ENCODE data around the gene CYTH3.
"Not testable (repeated sequence)": the region's sequence is repeated elsewhere in the genome, so short reads cannot be mapped to it uniquely, and the experiment has no call there.

CYTH3 gene

GRCh38 chr7:6156734-6157133 is 115.7 kb downstream of the CYTH3 start:
- Histone ChIP-seq H3K9ac (ENCODE audit: low read depth in 1 of 2, low read length in 2 of 2) (no peak overlapping the region), H3K9me3 (ENCODE audit: control insufficient read depth in 1 of 2, low read length in 2 of 2) (no peaks in the 10 kb centered on the region), H3K4me1 (ENCODE audit: control insufficient read depth in 1 of 2, insufficient read depth in 2 of 2, low read length in 2 of 2) (no peaks in the 10 kb centered on the region), H3K4me3 (ENCODE audit: low read depth in 1 of 2, low read length in 2 of 2) (no peak overlapping the region), H3K27ac (ENCODE audit: low read depth, low read length) (no peak overlapping the region), H3K36me3 (ENCODE audit: control insufficient read depth in 1 of 2, insufficient read depth in 2 of 2, low read length in 2 of 2) (peaks cover 23 to 62% of the 10 kb centered on the region in 2 donors), H3K27me3 (ENCODE audit: control insufficient read depth in 1 of 2, insufficient read depth in 2 of 2, low read length in 2 of 2) (no peaks in the 10 kb centered on the region)

GRCh38 chr7:6155596-6155995 is 116.8 kb downstream of the CYTH3 start:
- H3K4me1 ChIP-seq (ENCODE audit: control insufficient read depth in 1 of 2, insufficient read depth in 2 of 2, low read length in 2 of 2) = no peaks in the 10 kb centered on the region
- H3K9me3 ChIP-seq (ENCODE audit: control insufficient read depth in 1 of 2, low read length in 2 of 2) = no peaks in the 10 kb centered on the region
- peaks cover 21 to 70% of the 10 kb centered on the region in 2 donors for H3K36me3 ChIP-seq (ENCODE audit: control insufficient read depth in 1 of 2, insufficient read depth in 2 of 2, low read length in 2 of 2)
- H3K27me3 ChIP-seq (ENCODE audit: control insufficient read depth in 1 of 2, insufficient read depth in 2 of 2, low read length in 2 of 2) = no peaks in the 10 kb centered on the region
- no peak overlapping the region for H3K27ac ChIP-seq (ENCODE audit: low read depth, low read length)
- H3K9ac ChIP-seq (ENCODE audit: low read depth in 1 of 2, low read length in 2 of 2) = no peak overlapping the region
- no peak overlapping the region for H3K4me3 ChIP-seq (ENCODE audit: low read depth in 1 of 2, low read length in 2 of 2)

GRCh38 chr7:6154542-6155404 is 117.7 kb downstream of the CYTH3 start:
- no peak overlapping the region for H3K9ac ChIP-seq (ENCODE audit: low read depth in 1 of 2, low read length in 2 of 2)
- H3K9me3 ChIP-seq (ENCODE audit: control insufficient read depth in 1 of 2, low read length in 2 of 2) = no peaks in the 10 kb centered on the region
- no peaks in the 10 kb centered on the region for H3K4me1 ChIP-seq (ENCODE audit: control insufficient read depth in 1 of 2, insufficient read depth in 2 of 2, low read length in 2 of 2)
- no peak overlapping the region for H3K27ac ChIP-seq (ENCODE audit: low read depth, low read length)
- H3K4me3 ChIP-seq (ENCODE audit: low read depth in 1 of 2, low read length in 2 of 2) = no peak overlapping the region
- peaks cover 29 to 76% of the 10 kb centered on the region in 2 donors for H3K36me3 ChIP-seq (ENCODE audit: control insufficient read depth in 1 of 2, insufficient read depth in 2 of 2, low read length in 2 of 2)
- H3K27me3 ChIP-seq (ENCODE audit: control insufficient read depth in 1 of 2, insufficient read depth in 2 of 2, low read length in 2 of 2) = no peaks in the 10 kb centered on the region

GRCh38 chr7:6153646-6154541 is 118.5 kb downstream of the CYTH3 start:
- Histone ChIP-seq H3K27me3 (ENCODE audit: control insufficient read depth in 1 of 2, insufficient read depth in 2 of 2, low read length in 2 of 2) (no peaks in the 10 kb centered on the region), H3K4me3 (ENCODE audit: low read depth in 1 of 2, low read length in 2 of 2) (no peak overlapping the region), H3K27ac (ENCODE audit: low read depth, low read length) (no peak overlapping the region), H3K4me1 (ENCODE audit: control insufficient read depth in 1 of 2, insufficient read depth in 2 of 2, low read length in 2 of 2) (no peaks in the 10 kb centered on the region), H3K36me3 (ENCODE audit: control insufficient read depth in 1 of 2, insufficient read depth in 2 of 2, low read length in 2 of 2) (peaks cover 38 to 76% of the 10 kb centered on the region in 2 donors), H3K9ac (ENCODE audit: low read depth in 1 of 2, low read length in 2 of 2) (no peak overlapping the region), H3K9me3 (ENCODE audit: control insufficient read depth in 1 of 2, low read length in 2 of 2) (no peaks in the 10 kb centered on the region)

DNA sequence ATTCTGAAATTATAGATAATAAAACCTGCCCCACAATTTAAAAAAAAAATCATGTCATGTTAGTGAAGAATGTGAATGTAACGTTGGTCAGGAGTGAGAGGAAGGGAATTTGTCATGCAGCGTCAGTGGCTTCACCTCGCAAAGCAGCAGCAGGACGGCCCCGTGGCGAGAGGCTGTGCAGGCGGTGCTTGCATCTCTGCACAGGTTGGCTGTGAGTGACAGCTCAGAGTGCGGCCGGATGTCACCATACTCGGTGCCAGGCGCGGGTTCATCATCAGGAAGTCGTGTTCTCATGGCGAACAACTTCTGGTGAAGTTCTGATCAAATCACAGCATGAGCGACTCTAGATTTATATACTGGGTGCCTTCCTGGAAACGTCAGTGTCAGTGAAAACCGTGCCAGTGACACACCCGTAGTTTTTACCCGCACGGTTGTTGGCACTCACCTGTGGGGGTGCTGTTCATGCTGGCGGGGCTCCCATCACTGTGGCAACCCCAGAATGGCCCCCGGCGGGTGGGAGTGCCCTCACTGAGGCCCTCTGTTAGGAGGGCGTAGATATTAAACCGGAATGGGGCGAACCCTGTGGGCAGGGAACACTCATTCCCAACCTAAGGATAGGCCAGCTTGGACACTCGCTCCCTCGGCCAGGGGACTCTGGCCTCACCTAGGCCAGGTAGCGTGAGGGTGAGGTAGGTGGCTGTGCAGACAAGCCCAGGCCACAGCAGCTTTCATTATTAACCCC is 120.3 kb downstream of the CYTH3 start:
- Histone ChIP-seq H3K36me3 (ENCODE audit: control insufficient read depth in 1 of 2, insufficient read depth in 2 of 2, low read length in 2 of 2) (peaks cover 54 to 76% of the 10 kb centered on the region in 2 donors), H3K4me1 (ENCODE audit: control insufficient read depth in 1 of 2, insufficient read depth in 2 of 2, low read length in 2 of 2) (no peaks in the 10 kb centered on the region), H3K9ac (ENCODE audit: low read depth in 1 of 2, low read length in 2 of 2) (no peak overlapping the region), H3K9me3 (ENCODE audit: control insufficient read depth in 1 of 2, low read length in 2 of 2) (no peaks in the 10 kb centered on the region), H3K27me3 (ENCODE audit: control insufficient read depth in 1 of 2, insufficient read depth in 2 of 2, low read length in 2 of 2) (no peaks in the 10 kb centered on the region), H3K4me3 (ENCODE audit: low read depth in 1 of 2, low read length in 2 of 2) (no peak overlapping the region), H3K27ac (ENCODE audit: low read depth, low read length) (no peak overlapping the region)

GRCh38 chr7:6151527-6151926 is 120.9 kb downstream of the CYTH3 start:
- H3K4me3 ChIP-seq (ENCODE audit: low read depth in 1 of 2, low read length in 2 of 2); H3K27ac ChIP-seq (ENCODE audit: low read depth, low read length); H3K9ac ChIP-seq (ENCODE audit: low read depth in 1 of 2, low read length in 2 of 2); H3K4me1 ChIP-seq (ENCODE audit: control insufficient read depth in 1 of 2, insufficient read depth in 2 of 2, low read length in 2 of 2); H3K27me3 ChIP-seq (ENCODE audit: control insufficient read depth in 1 of 2, insufficient read depth in 2 of 2, low read length in 2 of 2); H3K9me3 ChIP-seq (ENCODE audit: control insufficient read depth in 1 of 2, low read length in 2 of 2): not testable (repeated sequence)
- H3K36me3 ChIP-seq (ENCODE audit: control insufficient read depth in 1 of 2, insufficient read depth in 2 of 2, low read length in 2 of 2) = peaks cover 51 to 76% of the 10 kb centered on the region in 2 donors

GRCh38 chr7:6149996-6150395 is 122.4 kb downstream of the CYTH3 start:
- no peaks in the 10 kb centered on the region for H3K27me3 ChIP-seq (ENCODE audit: control insufficient read depth in 1 of 2, insufficient read depth in 2 of 2, low read length in 2 of 2)
- peaks cover 0 to 6% of the 10 kb centered on the region in 2 donors for H3K4me1 ChIP-seq (ENCODE audit: control insufficient read depth in 1 of 2, insufficient read depth in 2 of 2, low read length in 2 of 2)
- H3K36me3 ChIP-seq (ENCODE audit: control insufficient read depth in 1 of 2, insufficient read depth in 2 of 2, low read length in 2 of 2) = peaks cover 57 to 76% of the 10 kb centered on the region in 2 donors

GRCh38 chr7:6148724-6149360 is 123.6 kb downstream of the CYTH3 start:
- Histone ChIP-seq H3K36me3 (ENCODE audit: control insufficient read depth in 1 of 2, insufficient read depth in 2 of 2, low read length in 2 of 2) (peaks cover 57 to 81% of the 10 kb centered on the region in 2 donors), H3K4me3 (ENCODE audit: low read depth in 1 of 2, low read length in 2 of 2) (no peak overlapping the region), H3K9me3 (ENCODE audit: control insufficient read depth in 1 of 2, low read length in 2 of 2) (no peaks in the 10 kb centered on the region), H3K4me1 (ENCODE audit: control insufficient read depth in 1 of 2, insufficient read depth in 2 of 2, low read length in 2 of 2) (peaks cover 0 to 6% of the 10 kb centered on the region in 2 donors), H3K9ac (ENCODE audit: low read depth in 1 of 2, low read length in 2 of 2) (no peak overlapping the region), H3K27ac (ENCODE audit: low read depth, low read length) (no peak overlapping the region), H3K27me3 (ENCODE audit: control insufficient read depth in 1 of 2, insufficient read depth in 2 of 2, low read length in 2 of 2) (no peaks in the 10 kb centered on the region)

More at GRCh38 chr7:6149996-6150395, 122.4 kb downstream of the CYTH3 start:
- Histone ChIP-seq H3K9ac (ENCODE audit: low read depth in 1 of 2, low read length in 2 of 2) (no peak overlapping the region), H3K27ac (ENCODE audit: low read depth, low read length) (no peak overlapping the region), H3K9me3 (ENCODE audit: control insufficient read depth in 1 of 2, low read length in 2 of 2) (no peaks in the 10 kb centered on the region), H3K4me3 (ENCODE audit: low read depth in 1 of 2, low read length in 2 of 2) (no peak overlapping the region)

DNA sequence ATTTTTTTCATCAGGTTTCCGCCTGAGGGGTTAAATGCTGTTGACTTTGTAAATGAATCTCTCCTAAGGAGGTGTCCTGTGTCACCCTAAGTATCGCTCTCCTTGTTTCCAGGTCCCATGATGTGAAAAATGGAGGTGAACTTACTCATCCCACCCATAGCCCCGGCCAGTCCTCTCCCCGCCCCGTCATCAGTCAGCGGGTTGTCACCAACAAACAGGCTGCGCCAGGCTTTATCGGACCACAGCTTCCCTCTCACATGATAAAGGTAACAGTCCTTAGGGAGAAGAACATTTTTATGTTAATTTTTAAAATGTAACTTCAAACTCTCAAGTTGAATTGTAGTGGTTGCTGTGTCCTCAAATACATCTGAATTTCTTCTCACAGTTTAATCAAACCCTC is 124.8 kb downstream of the CYTH3 start:
- Histone ChIP-seq H3K4me1 (ENCODE audit: control insufficient read depth in 1 of 2, insufficient read depth in 2 of 2, low read length in 2 of 2) (peaks cover 0 to 6% of the 10 kb centered on the region in 2 donors), H3K9ac (ENCODE audit: low read depth in 1 of 2, low read length in 2 of 2) (no peak overlapping the region), H3K36me3 (ENCODE audit: control insufficient read depth in 1 of 2, insufficient read depth in 2 of 2, low read length in 2 of 2) (peaks cover 55 to 86% of the 10 kb centered on the region in 2 donors), H3K9me3 (ENCODE audit: control insufficient read depth in 1 of 2, low read length in 2 of 2) (no peaks in the 10 kb centered on the region), H3K4me3 (ENCODE audit: low read depth in 1 of 2, low read length in 2 of 2) (no peak overlapping the region), H3K27me3 (ENCODE audit: control insufficient read depth in 1 of 2, insufficient read depth in 2 of 2, low read length in 2 of 2) (no peaks in the 10 kb centered on the region), H3K27ac (ENCODE audit: low read depth, low read length) (no peak overlapping the region)

Data from duodenal mucosa (tissue), 2 donors.